ENCODE results near the gene NHLRC1.
"Not testable (repeated sequence)": the region's sequence is repeated elsewhere in the genome, so short reads cannot be mapped to it uniquely, and the experiment has no call there.

The NHLRC1 gene

DNA sequence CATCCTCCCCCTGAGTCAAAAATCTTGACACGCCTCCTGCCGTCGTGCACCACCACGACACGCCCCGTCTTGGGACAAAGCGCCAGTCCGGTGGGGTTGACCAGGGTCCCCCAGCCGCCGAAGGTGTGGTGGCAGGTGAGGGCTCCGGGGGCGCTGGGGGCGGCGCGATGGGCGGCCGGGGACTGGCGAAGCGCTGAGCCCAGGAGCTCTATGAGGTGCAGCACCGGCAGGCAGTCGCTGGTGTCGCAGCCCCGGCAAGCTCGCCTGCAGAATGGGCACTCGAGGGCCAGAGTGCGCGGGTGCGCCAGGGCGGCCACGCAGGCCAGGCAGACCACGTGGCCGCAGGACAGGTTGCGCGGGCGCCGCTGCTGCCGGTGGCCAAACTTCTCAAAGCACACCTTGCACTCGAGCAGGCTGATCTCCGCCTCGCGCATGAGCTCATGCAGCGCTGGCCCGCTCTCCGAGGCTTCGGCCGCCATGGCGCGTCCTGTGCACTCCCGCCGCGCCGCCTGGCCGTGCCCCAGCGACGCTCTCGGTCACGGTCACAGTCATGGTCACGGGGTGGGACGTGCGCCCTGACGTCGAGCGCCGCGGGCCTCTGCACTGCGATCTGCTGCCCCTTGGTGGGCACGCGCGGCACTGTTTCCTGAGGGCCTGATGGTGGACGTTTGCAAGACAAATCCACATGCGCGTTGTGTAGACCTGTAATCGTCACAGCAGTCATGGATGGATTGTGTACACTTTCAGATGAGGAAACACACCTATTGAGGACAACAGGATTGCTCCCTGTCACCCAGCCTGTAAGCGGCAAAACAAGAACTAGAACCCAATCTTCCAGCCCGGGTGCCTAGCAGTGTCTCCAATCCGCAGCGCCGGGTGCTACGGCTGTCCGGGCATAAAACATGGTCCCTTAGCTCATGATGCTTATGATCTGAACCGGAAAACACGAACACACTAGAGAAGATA lies at the start of gene NHLRC1:
Gene NHLRC1 (minus strand): TSS at position 550 of the 966 bp plus-strand sequence. CDS start 71 bp downstream, at position 479.
- peak; percentile 74 for DNase-seq

- DNase-seq: no peak
Observed at GRCh38 chr6:18171871-18172270, 49.4 kb upstream of the NHLRC1 start.

DNA sequence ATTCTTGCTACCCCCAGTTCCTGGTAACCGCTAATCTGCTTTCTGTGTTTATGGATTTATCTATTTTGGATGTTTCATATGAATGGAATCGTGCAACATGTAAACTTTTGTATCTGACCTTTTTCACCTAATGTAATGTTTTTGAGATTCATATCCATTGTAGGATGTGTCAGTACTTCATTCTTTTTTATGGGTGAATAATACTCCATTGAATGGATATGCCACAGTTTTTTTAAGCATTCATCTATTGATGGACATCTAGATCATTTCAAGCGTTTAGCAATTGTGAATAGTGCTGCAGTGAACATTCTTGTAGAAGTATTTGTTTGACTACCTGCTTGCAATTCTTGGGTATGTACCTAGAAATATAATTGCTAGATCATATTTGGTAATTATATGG lies 45.8 kb upstream of the NHLRC1 start:
- DNase-seq: no peak

DNA sequence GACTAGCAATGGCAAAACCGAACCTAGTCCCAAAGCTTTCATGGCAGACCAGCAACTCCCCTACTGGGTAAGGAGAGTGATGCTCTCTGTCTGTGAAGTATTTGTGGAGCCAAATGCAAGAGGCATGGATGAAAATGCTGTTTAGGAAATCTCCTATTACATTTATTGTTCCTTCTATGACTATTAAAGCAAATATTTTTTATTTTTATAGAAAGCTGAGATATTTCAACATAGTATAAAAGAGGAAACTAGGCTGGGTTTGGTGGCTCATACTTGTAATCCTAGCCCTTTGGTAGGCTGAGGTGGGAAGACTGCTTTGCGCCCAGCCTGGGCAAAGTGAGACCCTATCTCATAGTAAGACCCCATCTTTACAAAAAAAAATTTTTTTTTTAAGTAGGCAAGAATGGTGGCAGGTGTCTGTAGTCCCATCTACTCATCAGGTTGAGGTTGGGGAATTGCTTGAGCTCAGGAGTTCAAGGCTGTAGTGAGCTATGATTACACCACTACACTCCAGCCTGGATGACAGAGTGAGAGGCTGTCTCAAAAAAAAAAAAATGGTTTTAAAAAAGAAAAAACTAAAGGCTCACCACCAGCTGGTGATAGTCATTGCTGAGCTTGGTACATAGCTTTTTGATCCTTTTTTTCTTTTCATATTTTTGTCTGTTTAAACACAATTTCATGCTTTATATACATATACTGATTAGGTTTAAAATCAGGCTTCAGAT lies 44.0 kb upstream of the NHLRC1 start:
- DNase-seq: no peak

DNA sequence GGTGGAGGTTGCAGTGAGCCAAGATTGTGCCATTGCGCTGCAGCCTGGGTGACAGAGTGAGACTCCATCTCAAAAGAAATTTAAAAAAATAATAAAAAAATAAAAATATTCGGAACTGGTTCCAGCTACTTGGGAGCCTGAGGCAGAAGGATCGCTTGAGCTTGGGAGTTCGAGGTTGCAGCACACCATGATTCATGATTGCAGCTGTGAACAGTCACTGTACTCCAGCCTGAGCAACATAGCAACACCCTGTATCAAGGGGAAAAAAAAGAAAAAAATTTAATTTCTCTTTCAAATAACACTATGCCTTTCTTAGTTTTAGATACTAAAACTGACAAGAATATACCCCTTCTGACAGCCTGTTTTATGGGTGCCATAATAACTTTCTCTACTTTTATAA lies 43.3 kb upstream of the NHLRC1 start:
- DNase-seq: no peak

DNA sequence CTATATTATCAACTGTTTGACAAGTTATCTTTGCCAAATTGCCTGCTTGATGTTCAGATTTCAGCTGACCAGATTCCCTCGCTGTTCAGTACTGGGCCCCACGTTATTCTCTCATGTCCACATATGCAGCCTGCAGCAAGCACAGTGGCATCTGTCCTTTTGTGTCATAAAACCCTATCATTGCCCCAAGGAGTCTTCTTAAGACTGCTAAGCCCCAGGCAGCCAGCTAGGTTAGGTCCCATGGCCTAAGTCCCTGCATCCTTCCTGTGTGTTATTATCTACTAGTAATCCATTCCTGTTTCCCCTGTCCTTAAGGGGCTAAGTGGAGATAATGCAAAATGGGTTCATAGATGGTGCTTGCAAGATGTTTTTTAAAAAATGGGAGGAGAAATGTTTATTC lies 39.9 kb upstream of the NHLRC1 start:
- no peak for DNase-seq

- DNase-seq: no peak
Observed at GRCh38 chr6:18161431-18161830, 39.0 kb upstream of the NHLRC1 start.

DNA sequence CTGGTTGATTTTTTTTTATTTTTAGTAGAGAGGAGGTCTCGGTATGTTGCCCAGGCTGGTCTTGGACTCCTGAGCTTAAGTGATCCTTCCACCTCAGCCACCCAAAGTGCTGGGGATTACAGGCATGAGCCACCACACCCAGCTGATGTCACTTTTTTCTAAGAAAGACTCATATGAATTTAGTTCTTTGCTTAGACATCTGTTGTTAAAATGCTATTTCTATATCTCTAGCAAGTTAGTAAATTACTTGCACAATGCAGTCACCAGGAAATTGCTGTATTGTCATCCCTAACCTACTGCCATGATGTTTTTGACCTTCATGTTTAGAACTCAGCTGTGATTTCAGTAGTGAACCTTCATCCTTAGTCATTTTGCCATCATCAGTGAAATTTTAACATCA lies 38.4 kb upstream of the NHLRC1 start:
- DNase-seq: no peak

DNA sequence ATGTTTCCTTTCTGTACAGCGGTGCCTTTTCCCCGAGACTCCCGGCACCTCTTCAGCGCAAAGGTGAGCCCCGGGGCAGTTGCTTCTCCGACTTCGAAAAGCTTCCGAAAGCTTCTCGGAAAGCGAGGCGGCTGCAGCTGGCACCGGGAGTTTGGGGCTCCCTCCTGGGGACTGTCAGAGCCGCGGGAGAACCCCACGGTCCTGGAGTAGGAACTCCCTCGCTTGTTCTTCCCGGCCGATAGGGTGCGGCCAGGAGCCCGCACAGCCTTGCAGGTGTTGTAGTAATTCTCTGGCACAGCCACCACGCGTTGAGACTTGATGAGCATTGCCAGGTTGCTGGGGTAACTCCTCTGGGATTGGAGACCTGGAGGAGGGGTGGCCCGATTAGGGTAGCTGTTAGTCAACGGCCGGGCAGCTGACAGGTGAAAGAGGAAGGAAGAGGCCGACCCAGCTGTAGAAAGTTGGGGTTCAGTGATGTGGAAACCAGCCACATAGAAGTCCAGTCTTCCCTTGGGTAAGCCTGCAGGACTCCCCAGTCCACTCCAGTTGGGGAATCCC lies 33.5 kb upstream of the NHLRC1 start:
- DNase-seq: peak; percentile 54

GRCh38 chr6:18155150-18155863 lies 32.8 kb upstream of the NHLRC1 start, which contains the start of gene KDM1B:
KDM1B (plus strand) TSS chr6:18155422; CDS start chr6:18159896, 4,474 bp downstream.
- peak; percentile 99 for DNase-seq

- DNase-seq: no peak
Observed at GRCh38 chr6:18154507-18155149, 32.2 kb upstream of the NHLRC1 start, which contains the start of gene TPMT. TPMT (minus strand) TSS chr6:18155077; CDS start chr6:18149127, 5,950 bp downstream.

GRCh38 chr6:18153311-18153703 lies 30.8 kb upstream of the NHLRC1 start:
- no peak for DNase-seq

DNA sequence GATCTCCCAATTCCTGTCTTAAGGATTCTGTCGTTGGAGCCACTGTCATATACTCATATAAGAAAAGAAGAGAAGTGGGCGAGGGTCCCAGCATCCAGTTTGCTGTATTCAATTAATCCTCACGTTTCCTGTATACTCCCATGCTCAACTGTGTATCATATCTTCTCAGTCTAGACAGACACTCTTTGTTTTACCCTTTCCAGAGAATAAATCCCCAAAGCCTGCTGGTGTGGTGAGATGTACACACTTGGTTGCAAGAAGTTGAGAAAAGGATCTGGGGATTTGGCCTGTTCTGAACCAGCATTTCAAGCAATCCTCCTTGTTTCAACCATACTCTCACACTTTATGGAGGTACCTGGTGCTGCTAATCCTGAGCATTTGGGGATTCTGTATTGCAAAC lies 29.3 kb upstream of the NHLRC1 start:
- DNase-seq: no peak

- DNase-seq: not testable (repeated sequence)
Observed at GRCh38 chr6:18151391-18151790, 28.9 kb upstream of the NHLRC1 start.

GRCh38 chr6:18148304-18149025 lies 26.0 kb upstream of the NHLRC1 start:
- DNase-seq: no peak

GRCh38 chr6:18147616-18148015 lies 25.1 kb upstream of the NHLRC1 start:
- no peak for DNase-seq

DNA sequence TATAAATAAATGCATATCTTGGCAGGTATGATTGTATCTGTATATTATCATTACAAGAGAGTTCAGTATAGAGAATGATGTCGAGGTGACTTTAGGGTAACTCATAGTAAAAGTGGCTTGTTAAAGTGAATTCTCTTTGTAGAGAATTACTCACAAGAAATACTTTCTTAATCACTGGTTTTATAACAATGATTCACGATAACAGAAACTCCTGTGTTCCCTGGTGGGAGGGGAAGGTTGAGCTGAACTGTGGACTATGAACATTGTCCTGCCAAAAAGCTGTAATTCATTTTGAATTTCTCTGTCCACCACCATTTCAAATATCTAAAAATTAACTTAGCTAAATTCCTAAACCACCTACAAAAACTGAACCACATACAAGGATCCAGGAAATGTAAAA lies 24.7 kb upstream of the NHLRC1 start:
- no peak for DNase-seq

DNA sequence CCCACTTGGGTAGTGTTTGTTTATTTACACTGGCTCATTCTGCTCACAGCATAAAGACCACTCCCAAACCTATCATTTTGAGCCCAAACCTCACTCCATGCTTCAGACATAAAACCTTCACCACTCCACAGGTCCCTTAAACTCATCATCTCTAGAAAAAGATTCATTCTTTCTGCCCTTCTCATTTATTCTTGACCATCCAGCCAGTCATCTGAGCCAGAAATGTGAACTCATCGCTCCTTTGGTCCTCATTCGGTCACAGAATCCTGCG lies 20.0 kb upstream of the NHLRC1 start:
- no peak for DNase-seq

- no peak for DNase-seq
Observed at GRCh38 chr6:18141805-18142590, 19.5 kb upstream of the NHLRC1 start.

- DNase-seq: no peak
Observed at GRCh38 chr6:18139935-18140621, 17.6 kb upstream of the NHLRC1 start.
